HCT116 (cell line): ENCODE results near the gene AGBL3. TPM values are rescaled to one million over a fixed set of nuclear protein-coding genes. Genes with fewer than 3 reads are reported as not detected.

Source experiments
- ATAC-seq: fragments of 200-7000 bp; cut with Tn5 transposase; 2 replicates; pipeline ENCODE4 v1.9.1; 2020; ENCODE audit warnings: mild to moderate bottlenecking, moderate library complexity
- BruUV-seq: library from RNA; stranded (reverse); fragments of 400-500 nt; replicated peaks from 2 replicates; lab custom pipeline; 2021; lab: Mats Ljungman, UMichigan
- CTCF ChIA-PET: fragments of 300-600 bp; sonication (Branson Sonifier 250); formaldehyde crosslinking; loops from one replicate; lab custom pipeline; 2021; ENCODE audit warnings: antibody characterized with exemption; lab: Charles Lee
- POLR2A ChIA-PET: fragments of 300-600, 350-600 bp; sonication (Branson Sonifier 250); formaldehyde crosslinking; loops from one replicate; lab custom pipeline; 2021; ENCODE audit warnings: antibody characterized with exemption; lab: Charles Lee
- RAD21 ChIA-PET, 2 experiments: fragments of 300-600 bp; sonication (Branson Sonifier 250); formaldehyde crosslinking; loops; one replicate each; lab custom pipeline; 2023; ENCODE audit warnings: low total read pairs in 2 of 2; ENCODE audit not compliant: uncharacterized antibody in 2 of 2, unreplicated experiment in 2 of 2, low non-redundant PET in 1 of 2; lab: Charles Lee
- DNase-seq: peaks from one replicate; pipeline ENCODE4 v3.0.0-alpha.2; 2010; ENCODE audit warnings: low read depth, low spot score
- H2AFZ ChIP-seq: fragments of 200-600 bp; shearing (Covaris generic), sonication (generic); 2 replicates; pipeline ENCODE4 v1.6.1; 2017; ENCODE audit warnings: low read depth, mixed run types, mixed read lengths, antibody characterized with exemption, low read length; ENCODE audit not compliant: poor library complexity, severe bottlenecking
- H3K27ac ChIP-seq: 2 replicates; pipeline ENCODE4 v1.5.1; 2012; ENCODE audit warnings: low read depth, low read length
- H3K27me3 ChIP-seq: fragments of 200-600 bp; sonication (generic); 2 replicates; pipeline ENCODE4 v1.6.1; 2016; ENCODE audit warnings: mixed run types, low read length, mixed read lengths; ENCODE audit not compliant: insufficient read depth
- H3K36me3 ChIP-seq, 2 experiments: fragments of 200-500 bp in 1 of 2; fragments of 200-600 bp in 1 of 2; sonication (Bioruptor generic) in 1 of 2; sonication (generic) in 1 of 2; 2 replicates each; pipeline versions ENCODE4 v1.5.1 to v1.6.1; 2014 to 2016; ENCODE audit warnings: low read length in 2 of 2, inconsistent platforms in 1 of 2, mixed read lengths in 1 of 2, mixed run types in 1 of 2; ENCODE audit not compliant: insufficient read depth in 2 of 2, control insufficient read depth in 1 of 2
- H3K4me1 ChIP-seq, 2 experiments: fragments of 200-600 bp in 1 of 2; sonication (generic) in 1 of 2; 2 replicates each; pipeline versions ENCODE4 v1.5.1 to v1.6.1; 2012 to 2017; ENCODE audit warnings: low read length in 2 of 2, inconsistent platforms in 1 of 2, mild to moderate bottlenecking in 1 of 2, mixed read lengths in 1 of 2, mixed run types in 1 of 2, moderate library complexity in 1 of 2; ENCODE audit not compliant: insufficient read depth in 2 of 2, control insufficient read depth in 1 of 2
- H3K4me2 ChIP-seq: fragments of 200-600 bp; sonication (generic); 2 replicates; pipeline ENCODE4 v1.6.1; 2017; ENCODE audit warnings: mixed run types, low read length, mixed read lengths
- H3K4me3 ChIP-seq, 2 experiments: fragments of 200-600 bp in 1 of 2; sonication (generic) in 1 of 2; replicated peaks in 1 of 2; 2 replicates each; pipeline ENCODE4 v1.5.1; 2011 to 2016; ENCODE audit warnings: low read length in 2 of 2, control low read depth in 1 of 2, low read depth in 1 of 2, mild to moderate bottlenecking in 1 of 2, mixed read lengths in 1 of 2, mixed run types in 1 of 2
- H3K79me2 ChIP-seq: fragments of 200-600 bp; sonication (generic); 2 replicates; pipeline ENCODE4 v1.6.1; 2017; ENCODE audit warnings: mild to moderate bottlenecking, mixed run types, low read length, moderate library complexity, mixed read lengths; ENCODE audit not compliant: insufficient read depth
- H3K9ac ChIP-seq: fragments of 200-600 bp; sonication (generic); 2 replicates; pipeline ENCODE4 v1.6.1; 2016; ENCODE audit warnings: low read length, mixed read lengths
- H3K9me2 ChIP-seq: fragments of 200-600 bp; sonication (generic), shearing (Covaris generic); 2 replicates; pipeline ENCODE4 v1.6.1; 2017; ENCODE audit warnings: mixed run types, mild to moderate bottlenecking, moderate library complexity; ENCODE audit not compliant: insufficient read depth
- H3K9me3 ChIP-seq, 2 experiments: fragments of 200-500 bp in 1 of 2; fragments of 200-600 bp in 1 of 2; sonication (Bioruptor generic) in 1 of 2; sonication (generic) in 1 of 2; 2 replicates each; pipeline ENCODE4 v1.6.1; 2014 to 2017; ENCODE audit warnings: low read length in 2 of 2, mixed read lengths in 2 of 2, inconsistent platforms in 1 of 2, low read depth in 1 of 2, mild to moderate bottlenecking in 1 of 2, mixed run types in 1 of 2, moderate library complexity in 1 of 2; ENCODE audit not compliant: control insufficient read depth in 1 of 2, insufficient read depth in 1 of 2
- H4K20me1 ChIP-seq: fragments of 200-600 bp; sonication (generic), shearing (Covaris generic); 2 replicates; pipeline ENCODE4 v1.6.1; 2017; ENCODE audit warnings: mixed run types, mild to moderate bottlenecking, moderate library complexity; ENCODE audit not compliant: insufficient read depth
- ATF3 ChIP-seq: IDR thresholded peaks from 2 replicates; pipeline ENCODE4 v1.6.1; 2012
- CBX3 ChIP-seq: IDR thresholded peaks from 2 replicates; pipeline ENCODE4 v1.6.1; 2012; ENCODE audit warnings: low read depth
- CEBPB ChIP-seq: IDR thresholded peaks from 2 replicates; pipeline ENCODE4 v1.6.1; 2012; ENCODE audit warnings: low read depth
- CTCF ChIP-seq, 3 experiments: fragments of 200-600 bp in 1 of 3; sonication (generic) in 1 of 3; IDR thresholded peaks in 2 of 3; conservative IDR thresholded peaks in 1 of 3; 2 replicates each; pipeline ENCODE4 v1.5.1; 2012 to 2017; ENCODE audit warnings: low read depth in 2 of 3, low read length in 2 of 3, antibody characterized with exemption in 1 of 3, borderline replicate concordance in 1 of 3, control low read depth in 1 of 3, mild to moderate bottlenecking in 1 of 3, mixed read lengths in 1 of 3, mixed run types in 1 of 3, moderate library complexity in 1 of 3; ENCODE audit not compliant: insufficient read depth in 1 of 3
- EGR1 ChIP-seq: IDR thresholded peaks from 2 replicates; pipeline ENCODE4 v1.6.1; 2012; ENCODE audit warnings: low read depth
- ELF1 ChIP-seq: IDR thresholded peaks from 2 replicates; pipeline ENCODE4 v1.6.1; 2012; ENCODE audit warnings: low read depth, borderline replicate concordance
- EZH2 ChIP-seq: fragments of 200-600 bp; sonication (generic); IDR thresholded peaks from 2 replicates; pipeline ENCODE4 v1.6.1; 2017; ENCODE audit warnings: antibody characterized with exemption, mixed run types
- EZH2phosphoT487 ChIP-seq: fragments of 200-600 bp; IDR thresholded peaks from 2 replicates; pipeline ENCODE4 v1.6.1; 2018; ENCODE audit warnings: antibody characterized with exemption, borderline replicate concordance
- FOSL1 ChIP-seq: IDR thresholded peaks from 2 replicates; pipeline ENCODE4 v1.6.1; 2012; ENCODE audit warnings: low read depth
- JUND ChIP-seq: IDR thresholded peaks from 2 replicates; pipeline ENCODE4 v1.6.1; 2012
- POLR2AphosphoS5 ChIP-seq: IDR thresholded peaks from 2 replicates; pipeline ENCODE4 v1.6.1; 2011; ENCODE audit warnings: mild to moderate bottlenecking, low read depth, low read length, moderate library complexity
- RAD21 ChIP-seq: IDR thresholded peaks from 2 replicates; pipeline ENCODE4 v1.6.1; 2012; ENCODE audit warnings: low read depth, mild to moderate bottlenecking
- SIN3A ChIP-seq: IDR thresholded peaks from 2 replicates; pipeline ENCODE4 v1.6.1; 2012; ENCODE audit warnings: low read depth
- SP1 ChIP-seq: IDR thresholded peaks from 2 replicates; pipeline ENCODE4 v1.6.1; 2012; ENCODE audit warnings: low read depth
- TCF7L2 ChIP-seq: IDR thresholded peaks from 2 replicates; pipeline ENCODE4 v1.7.0; 2011; ENCODE audit warnings: borderline replicate concordance, inconsistent platforms; ENCODE audit not compliant: insufficient read depth, insufficient read length; ENCODE audit errors: extremely low read depth
- YY1 ChIP-seq: IDR thresholded peaks from 2 replicates; pipeline ENCODE4 v1.6.1; 2011; ENCODE audit warnings: low read length, low read depth, moderate library complexity, mild to moderate bottlenecking; ENCODE audit not compliant: insufficient replicate concordance; ENCODE audit errors: extremely low read depth
- ZFX ChIP-seq: fragments of 450-650 bp; IDR thresholded peaks from 2 replicates; pipeline ENCODE4 v1.6.1; 2017
- ZNF274 ChIP-seq: fragments of 200-500 bp; sonication (Bioruptor generic); IDR thresholded peaks from 2 replicates; pipeline ENCODE4 v1.6.1; 2014; ENCODE audit warnings: mild to moderate bottlenecking, low read depth, low read length, inconsistent platforms
- intact Hi-C: fragments of 100-400 bp; cut with micrococcal nuclease; formaldehyde crosslinking; loops from 2 replicates; pipeline ENCODE4 v1.10.0; 2022
- total RNA-seq: library from RNA; stranded (reverse); gene quantifications from one replicate; pipeline ENCODE4 v1.2.1, GENCODE V29; 2021; ENCODE audit not compliant: unreplicated experiment
- TF ChIP-seq, protein P1 (sequence below): IDR thresholded peaks from 2 replicates; pipeline ENCODE4 v1.6.1; 2012; ENCODE audit warnings: low read depth

Gene AGBL3
- total RNA-seq, 1 experiment from 2014 or later: 1.9 TPM

DNA sequence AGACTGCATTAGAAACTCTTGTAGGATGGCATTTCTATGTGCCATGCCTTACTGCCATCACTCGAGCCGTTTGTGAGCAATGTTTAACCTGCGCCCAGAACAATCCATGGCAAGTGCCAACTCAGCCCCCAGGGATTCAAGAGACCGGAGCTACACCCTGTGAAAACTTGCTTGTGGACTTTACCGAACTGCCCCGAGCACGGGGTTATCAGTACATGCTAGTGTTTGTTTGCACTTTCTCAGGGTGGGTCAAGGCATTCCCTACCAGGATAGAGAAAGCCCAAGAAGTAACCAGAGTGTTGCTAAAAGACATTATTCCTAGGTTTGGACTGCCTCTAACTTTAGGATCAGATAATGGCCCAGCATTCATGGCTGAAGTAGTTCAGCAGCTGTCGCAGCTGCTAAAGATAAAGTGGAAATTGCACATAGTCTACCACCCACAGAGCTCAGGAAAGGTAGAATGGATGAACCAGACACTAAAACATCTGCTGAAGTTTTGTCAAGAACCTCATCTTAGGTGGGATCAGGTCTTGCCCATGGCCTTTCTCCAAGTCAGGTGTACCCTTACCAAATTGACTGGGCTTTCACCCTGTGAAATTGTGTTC, 193.1 kb downstream of the AGBL3 start (continued):
- TF ChIP-seq ZNF274: no peak

DNA sequence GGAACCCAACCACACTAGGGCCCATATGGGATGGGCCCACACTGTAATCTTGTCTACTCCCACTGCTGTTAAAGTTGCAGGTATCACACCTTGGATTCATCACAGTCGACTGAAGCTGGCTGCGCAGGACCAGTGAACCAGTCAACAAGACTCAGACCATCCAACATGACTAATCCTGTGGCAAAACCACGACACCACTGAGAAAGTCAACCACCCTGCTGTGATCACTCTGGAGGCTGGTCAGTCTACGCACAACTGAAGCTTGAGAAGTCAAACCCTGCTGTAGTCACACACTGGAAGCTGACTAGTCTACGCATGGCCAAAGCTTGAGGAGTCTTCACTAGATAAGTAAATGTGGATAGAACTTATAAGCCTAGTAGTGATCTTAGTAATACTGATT, 193.8 kb downstream of the AGBL3 start:
- H3K36me3 ChIP-seq: no peaks in the 10 kb centered on the region
- H3K9me3 ChIP-seq: peaks cover 0 to 18% of the 10 kb centered on the region in 2 experiments; a peak in 1 of 4 replicates
- RAD21 ChIA-PET: no interaction called here
- H2AFZ ChIP-seq: no peak overlapping the region
- no peak overlapping the region for H3K4me3 ChIP-seq
- DNase-seq: no peak
- no peaks in the 10 kb centered on the region for H4K20me1 ChIP-seq
- H3K4me2 ChIP-seq: no peak overlapping the region
- H3K9me2 ChIP-seq: no peaks in the 10 kb centered on the region
- POLR2A ChIA-PET: interaction anchor here (1.5 kb wide), 1 partner anchor 9 kb away, joined by 3 read pairs; the partner anchor contains the start of gene CYREN
- H3K27ac ChIP-seq: no peak overlapping the region
- peaks cover 8 to 18% of the 10 kb centered on the region in 2 experiments for H3K4me1 ChIP-seq
- BruUV-seq: no TSS peak
- intact Hi-C loops: no loop called here
- CTCF ChIA-PET: no interaction called here
- no peak overlapping the region for H3K9ac ChIP-seq
- no peaks in the 10 kb centered on the region for H3K79me2 ChIP-seq
- H3K27me3 ChIP-seq: no peaks in the 10 kb centered on the region
- ATAC-seq: no peak
- TF ChIP-seq JUND (no peak), ELF1 (no peak), POLR2AphosphoS5 (no peak), CBX3 (no peak), ZFX (no peak), ZNF274 (no peak), FOSL1 (no peak), CTCF (IDR thresholded peaks at IDR 0.05 in 2 of 3, conservative IDR thresholded peaks at IDR 0.05 in 1 of 3; ENCODE audit: borderline replicate concordance in 1 of 3, insufficient read depth in 1 of 3, low read depth in 2 of 3, low read length in 2 of 3) (no peak), EZH2 (no peak), SP1 (no peak), ATF3 (no peak), RAD21 (no peak), EGR1 (no peak), TCF7L2 (no peak), CEBPB (no peak), SIN3A (no peak), YY1 (no peak), EZH2phosphoT487 (no peak)
- TF ChIP-seq, protein P1, sequence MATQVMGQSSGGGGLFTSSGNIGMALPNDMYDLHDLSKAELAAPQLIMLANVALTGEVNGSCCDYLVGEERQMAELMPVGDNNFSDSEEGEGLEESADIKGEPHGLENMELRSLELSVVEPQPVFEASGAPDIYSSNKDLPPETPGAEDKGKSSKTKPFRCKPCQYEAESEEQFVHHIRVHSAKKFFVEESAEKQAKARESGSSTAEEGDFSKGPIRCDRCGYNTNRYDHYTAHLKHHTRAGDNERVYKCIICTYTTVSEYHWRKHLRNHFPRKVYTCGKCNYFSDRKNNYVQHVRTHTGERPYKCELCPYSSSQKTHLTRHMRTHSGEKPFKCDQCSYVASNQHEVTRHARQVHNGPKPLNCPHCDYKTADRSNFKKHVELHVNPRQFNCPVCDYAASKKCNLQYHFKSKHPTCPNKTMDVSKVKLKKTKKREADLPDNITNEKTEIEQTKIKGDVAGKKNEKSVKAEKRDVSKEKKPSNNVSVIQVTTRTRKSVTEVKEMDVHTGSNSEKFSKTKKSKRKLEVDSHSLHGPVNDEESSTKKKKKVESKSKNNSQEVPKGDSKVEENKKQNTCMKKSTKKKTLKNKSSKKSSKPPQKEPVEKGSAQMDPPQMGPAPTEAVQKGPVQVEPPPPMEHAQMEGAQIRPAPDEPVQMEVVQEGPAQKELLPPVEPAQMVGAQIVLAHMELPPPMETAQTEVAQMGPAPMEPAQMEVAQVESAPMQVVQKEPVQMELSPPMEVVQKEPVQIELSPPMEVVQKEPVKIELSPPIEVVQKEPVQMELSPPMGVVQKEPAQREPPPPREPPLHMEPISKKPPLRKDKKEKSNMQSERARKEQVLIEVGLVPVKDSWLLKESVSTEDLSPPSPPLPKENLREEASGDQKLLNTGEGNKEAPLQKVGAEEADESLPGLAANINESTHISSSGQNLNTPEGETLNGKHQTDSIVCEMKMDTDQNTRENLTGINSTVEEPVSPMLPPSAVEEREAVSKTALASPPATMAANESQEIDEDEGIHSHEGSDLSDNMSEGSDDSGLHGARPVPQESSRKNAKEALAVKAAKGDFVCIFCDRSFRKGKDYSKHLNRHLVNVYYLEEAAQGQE: no peak
